GM18868 (cell line): ENCODE data around the gene FGF5.

Experiments used
- ATAC-seq: cut with Tn5 transposase; IDR thresholded peaks from one replicate; pipeline ENCODE4 v1.9.1; 2021; ENCODE audit warnings: mild to moderate bottlenecking, moderate library complexity; ENCODE audit not compliant: unreplicated experiment

FGF5 gene

DNA sequence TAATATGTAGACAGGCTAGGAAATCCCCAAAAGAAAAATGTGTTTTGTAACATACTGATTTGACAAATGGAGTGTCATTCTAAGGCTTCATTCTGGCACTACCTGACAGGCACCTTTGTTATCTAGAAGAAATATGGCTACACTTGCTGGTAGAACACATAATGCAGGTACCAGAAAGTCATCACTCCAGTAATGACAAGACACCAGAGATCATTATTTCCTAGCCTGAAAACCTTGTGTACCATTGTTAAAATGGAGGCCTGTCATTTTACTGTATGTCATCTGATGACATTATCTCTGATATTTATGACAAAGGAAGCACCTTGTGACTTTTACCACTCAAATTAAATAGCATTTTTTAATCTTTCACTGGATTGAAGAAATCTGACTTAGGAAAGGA lies 13.5 kb upstream of the FGF5 start:
- no peak for ATAC-seq

DNA sequence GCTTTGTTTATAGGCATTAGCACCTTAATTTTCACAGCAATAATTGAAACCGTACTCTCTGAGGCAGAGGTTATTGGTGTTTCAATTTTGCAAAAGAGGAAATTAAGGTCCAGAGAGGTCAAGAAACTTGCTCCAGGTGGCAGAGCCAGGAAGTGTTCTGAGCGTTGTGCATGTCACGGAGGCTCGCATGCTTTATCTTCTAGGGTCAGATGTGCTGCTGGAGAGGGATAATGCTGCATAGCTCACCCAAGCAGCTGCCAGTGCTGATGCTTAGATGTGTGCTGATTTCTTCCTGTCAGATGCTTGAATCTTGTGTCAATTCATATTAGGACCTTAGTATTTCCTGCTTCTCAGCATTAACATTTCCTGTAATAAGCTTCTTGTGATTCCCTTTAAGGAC lies 13.0 kb upstream of the FGF5 start:
- peak; percentile 63 for ATAC-seq

DNA sequence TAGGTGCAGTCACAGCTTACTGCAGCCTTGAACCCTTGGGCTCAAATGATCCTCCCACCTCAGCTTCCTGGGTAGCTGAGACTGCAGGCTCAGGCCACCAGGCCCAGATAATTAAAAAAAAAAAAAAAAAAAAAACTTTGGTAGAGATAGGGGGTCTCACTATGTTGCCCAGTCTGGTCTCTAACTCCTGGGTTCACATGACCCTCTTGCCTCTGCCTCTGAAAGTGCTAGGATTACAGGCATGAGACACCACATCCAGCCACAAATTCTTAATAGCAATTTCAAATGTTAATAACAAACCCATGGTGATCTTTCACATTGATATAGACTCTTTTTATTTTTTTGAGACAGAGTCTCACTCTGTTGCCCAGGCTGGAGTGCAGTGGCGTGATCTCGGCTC lies 12.3 kb upstream of the FGF5 start:
- no peak for ATAC-seq

DNA sequence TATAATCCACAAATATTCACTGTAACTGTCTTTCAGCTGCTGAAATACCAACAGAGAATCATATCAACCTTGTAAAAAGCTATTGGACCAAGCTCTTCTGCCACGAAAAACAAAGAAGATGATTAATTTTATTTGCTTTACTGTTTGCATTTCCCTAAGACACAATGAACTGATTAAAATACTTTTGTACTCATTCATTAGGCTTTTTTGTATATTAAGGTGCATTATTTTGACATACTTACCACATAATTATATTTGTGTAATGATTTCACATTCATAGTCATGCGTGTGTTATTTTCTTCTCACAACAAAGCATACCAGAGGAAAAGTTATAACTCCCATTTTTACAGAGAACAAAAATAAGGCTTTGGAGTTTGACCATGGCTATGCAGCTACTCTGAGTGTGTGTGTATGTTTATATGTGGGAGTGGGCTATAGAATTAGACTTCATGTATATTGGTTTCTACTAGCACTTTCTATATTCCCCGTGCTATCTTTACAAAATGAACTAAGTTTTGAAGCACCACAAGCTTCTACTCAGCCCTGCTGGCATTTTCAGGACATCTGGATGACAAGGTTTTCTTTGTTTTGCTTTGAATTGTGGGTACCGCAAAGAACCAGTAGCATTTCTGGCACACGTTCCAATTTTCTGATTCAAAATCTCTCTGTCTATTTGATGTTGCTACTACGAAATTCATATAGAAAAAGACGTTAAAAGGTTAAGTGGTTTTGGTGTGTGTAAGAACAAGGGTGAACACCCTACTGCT lies 11.0 kb upstream of the FGF5 start:
- ATAC-seq: no peak

DNA sequence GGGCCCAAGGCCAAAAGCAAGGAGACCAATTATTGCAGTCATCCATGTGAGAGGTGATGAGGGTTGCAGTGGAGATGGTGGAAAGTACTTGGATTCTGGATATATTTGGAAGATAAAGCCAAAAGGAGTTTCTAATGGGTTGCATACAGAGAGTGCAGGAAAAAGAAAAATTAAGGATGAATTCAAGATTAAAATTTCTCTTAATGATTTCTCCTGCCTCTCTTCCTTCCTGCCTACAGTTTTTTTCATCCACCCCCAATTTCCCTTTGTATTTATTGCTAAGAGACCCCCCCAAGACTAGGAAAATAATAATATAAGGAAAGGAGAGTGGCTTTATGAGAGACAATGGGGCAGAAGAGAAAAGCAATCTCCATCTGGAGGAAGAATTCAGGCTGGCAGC lies 8.6 kb upstream of the FGF5 start:
- ATAC-seq: no peak

DNA sequence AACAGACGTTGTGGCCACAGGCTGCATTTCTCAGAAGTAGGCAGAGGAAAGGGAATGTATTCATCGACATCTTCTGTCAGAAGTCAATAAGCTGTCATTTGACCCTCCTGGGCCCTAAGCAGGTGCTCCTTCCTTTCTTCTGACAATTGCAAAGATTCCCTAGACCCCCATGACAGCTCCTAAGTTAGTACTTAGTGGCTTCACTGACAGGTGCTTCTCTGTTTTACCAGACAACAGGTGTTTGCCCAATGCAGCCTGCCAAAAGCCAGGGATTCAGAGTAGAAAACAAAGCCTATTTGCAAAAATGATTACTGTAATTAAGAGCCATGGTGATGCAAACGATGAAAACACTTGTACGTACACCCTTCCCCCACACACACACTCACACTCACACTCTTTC lies 7.5 kb upstream of the FGF5 start:
- no peak for ATAC-seq

DNA sequence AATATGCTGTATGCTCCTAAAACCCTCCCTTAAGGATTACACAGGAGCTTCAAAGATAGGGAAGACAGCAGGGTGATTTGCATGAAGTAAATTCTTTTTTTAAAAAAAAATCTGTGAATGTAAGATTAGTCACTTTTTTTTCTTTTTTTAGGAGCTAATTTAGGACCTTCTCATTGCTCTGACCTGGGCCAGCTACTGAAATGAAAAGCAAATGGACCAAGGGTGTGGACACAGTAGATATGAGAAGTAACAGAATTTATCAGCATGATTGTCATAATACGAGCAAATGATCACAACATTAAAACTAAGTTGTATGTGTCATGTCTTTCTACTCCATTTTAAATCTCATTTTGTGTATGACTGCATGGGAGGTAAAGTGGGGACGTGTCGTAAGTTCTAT lies 6.6 kb upstream of the FGF5 start:
- ATAC-seq: no peak

DNA sequence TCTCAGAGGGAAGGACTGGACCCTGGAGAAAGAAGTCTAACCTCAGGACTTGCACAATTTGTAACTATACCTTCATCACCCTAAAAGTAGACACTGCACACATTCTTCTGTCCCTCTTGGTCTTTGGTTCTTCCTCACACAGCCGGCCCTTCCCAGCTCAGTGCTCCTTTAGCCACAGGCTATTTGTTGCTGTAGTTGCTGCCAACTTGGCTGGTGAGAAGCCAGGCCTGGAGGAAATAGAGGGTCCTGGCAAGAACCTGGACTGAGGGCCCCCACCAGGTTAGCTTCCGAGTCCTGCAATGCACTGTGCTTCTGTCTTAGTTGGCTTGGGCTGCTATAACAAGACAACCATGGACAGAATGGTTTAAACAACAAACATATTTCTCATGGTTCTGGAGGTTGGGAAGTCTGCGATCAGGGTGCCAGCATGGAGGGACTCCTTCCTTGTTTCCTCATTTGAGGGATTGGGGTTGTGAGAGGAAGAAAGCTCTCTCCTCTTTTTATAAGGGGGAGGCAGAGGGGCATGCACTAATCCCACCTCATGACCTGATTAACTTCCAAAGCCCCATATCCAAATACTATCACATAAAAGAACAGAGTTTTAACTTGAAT lies 4.4 kb upstream of the FGF5 start:
- no peak for ATAC-seq

DNA sequence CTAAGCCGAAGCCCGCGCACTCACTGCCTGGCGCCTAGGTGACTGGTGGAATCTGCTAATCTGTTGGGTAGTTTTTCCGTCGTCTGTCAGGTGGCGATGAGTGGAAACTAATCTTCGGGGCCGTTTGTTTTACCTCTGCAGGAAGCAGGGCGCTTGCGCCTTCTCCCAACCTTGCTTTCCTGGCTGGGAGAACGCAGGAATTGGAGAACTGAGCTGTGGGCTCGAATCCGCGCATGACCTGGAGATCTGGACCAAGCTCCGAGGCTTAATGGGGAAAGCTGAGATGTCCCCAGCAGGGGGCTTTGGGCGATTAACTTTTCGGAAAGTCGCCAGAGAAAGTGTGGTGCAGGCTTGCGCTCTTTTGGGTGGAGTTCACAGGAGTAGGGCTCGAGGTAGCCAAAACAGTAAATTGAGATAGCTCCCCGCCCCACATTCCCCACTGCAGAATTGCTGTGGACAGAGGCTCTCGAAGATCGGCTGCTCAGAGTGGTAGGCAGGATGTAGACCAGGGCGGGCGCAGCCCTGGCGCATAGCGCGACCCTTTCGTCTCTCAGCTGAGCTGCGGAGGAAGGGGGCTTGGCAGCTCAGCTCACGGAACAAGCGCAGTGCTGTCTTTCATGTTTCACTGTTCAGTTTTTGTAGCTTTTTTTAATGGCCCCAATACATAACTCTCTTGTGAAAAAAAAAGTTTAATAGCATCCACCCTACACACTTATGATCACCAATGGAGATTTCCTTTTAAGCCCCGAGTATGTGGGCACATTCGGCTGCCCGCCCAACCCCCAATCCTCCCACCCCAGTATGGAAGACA lies 2.7 kb upstream of the FGF5 start:
- ATAC-seq: no peak

DNA sequence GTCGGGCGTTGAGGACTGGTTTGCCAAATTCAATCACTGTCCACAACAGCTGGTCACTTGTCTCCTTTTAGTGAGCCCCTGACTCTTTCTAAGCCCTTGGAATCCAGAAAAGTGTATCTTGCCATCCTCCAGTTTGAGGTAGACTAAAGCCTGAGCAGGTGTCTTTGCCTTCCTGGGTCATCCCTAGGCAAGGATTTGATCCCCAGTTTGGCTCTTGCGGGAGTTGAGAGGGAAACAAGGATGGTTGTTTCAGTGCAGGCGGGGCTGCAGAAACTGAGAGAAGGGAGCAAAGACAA lies 2.2 kb upstream of the FGF5 start:
- no peak for ATAC-seq

DNA sequence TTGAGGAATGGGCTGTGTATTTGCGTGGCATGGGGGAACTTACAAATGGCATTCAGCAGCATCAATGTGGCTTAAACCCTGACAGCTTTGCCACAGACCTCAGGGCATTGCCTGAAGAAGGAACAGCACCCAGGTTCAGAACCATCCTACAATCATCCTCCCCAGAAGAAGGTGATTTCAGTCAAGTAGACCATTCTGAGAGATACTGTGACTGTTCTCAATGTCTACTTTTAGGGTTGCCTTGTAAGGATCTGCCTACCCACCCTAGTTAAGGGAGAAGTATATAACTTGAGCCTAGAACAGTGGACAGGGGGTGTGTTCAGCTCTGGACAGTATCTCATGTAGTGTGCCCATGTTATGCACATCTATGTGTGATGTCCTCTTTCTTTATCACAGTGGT lies 1.6 kb upstream of the FGF5 start:
- ATAC-seq: no peak

DNA sequence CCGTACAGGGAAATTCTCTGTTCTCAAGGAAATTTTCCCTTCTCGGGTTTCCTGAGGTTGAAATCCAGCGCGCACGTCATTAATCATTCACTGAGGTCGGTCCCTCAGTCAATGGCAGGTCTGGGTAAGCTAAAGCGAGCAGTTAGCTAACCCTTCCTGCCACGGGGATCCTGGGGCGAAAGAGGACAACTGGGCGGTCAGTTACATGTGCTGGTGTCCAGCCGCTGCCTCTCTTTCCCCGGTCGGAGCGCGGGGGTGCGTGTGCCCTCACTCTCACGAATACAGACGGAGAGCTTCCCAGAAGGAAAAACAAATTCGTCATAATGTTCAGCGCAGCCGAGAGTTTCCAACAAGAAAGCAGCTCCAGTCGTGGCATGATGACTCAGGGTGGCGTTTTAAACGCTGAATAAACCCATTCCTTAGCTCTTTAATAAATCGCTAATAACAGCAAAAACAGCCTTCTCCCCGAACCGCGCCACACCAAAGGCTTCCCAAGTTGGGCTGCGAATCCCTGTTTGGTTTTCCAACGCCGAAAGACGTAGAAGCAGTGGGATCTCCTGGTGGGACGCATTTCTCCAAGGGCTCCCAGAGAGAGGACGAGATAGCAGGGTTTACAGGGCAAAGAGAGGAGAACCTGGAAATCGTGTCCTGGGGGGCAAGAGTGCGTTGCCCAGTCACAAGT lies 752 bp upstream of the FGF5 start:
- no peak for ATAC-seq

DNA sequence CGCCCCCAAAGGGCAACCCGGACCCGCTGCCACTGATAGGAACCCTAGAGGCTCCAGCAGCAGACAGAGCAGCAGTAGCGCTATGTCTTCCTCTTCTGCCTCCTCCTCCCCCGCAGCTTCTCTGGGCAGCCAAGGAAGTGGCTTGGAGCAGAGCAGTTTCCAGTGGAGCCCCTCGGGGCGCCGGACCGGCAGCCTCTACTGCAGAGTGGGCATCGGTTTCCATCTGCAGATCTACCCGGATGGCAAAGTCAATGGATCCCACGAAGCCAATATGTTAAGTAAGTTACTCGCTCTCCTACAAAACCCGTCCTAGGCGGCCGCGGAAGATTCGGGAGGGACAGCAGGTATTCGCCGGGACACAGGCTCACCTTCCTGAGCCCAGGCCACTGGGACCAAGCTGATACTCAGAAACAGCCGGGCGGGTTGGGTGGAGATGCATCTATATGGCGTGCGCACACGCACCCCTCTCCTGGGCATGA lies 477 bp downstream of the FGF5 start:
- peak; percentile 30 for ATAC-seq

DNA sequence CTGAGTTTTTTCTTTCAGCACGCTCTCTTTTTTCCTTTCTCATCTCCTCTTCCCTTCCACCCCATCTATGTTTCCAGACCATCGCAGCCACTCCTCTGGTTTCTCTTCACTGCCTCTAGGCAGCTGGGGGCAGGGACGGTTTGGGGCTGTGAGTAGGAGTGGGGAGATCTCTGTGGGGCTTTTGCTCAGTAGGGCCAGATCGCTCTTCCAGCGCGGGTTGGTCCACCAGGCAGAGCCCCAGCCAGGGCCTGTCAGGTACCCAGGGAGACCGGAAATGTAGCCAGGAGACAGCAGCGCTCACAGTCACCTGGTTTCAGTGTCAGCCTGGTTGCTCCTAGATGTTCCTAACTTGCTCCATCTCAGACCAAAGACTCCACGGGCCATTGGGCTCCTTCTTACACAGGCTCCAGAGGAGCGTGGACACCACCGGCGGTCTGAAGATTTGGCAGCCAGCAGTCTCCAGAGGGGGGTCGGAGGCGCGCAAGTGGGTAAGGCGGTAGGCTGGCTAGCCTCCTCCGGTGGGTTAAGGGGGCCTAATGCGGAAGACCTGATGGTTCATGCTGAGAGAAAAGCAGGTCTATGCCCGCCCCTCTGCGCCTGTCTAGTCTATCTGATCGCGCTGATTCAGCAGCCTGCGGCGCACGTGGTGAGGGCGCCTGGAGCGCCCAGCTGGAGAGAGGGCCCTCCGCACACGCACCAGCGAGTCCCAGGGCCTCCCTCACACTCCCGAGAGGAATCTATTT lies 1.8 kb downstream of the FGF5 start:
- no peak for ATAC-seq

DNA sequence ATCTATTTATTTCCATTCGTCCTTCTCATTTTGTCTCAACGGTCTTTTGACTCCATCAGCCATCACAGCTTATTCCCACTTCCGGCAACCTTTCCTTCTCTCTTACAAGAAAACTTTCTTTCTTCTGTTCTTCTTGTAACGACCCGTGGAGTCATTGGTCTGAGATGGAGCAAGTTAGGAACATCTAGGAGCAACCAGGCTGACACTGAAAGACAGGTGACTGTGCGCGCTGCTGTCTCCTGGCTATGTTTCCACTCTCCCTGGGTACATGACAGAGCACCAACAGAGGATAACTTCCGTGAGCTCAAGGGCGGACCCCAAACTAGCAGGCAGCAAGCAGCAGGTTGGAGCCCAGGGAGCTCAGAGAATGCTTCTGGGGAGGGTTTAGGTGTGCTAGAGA lies 2.5 kb downstream of the FGF5 start:
- ATAC-seq: no peak

DNA sequence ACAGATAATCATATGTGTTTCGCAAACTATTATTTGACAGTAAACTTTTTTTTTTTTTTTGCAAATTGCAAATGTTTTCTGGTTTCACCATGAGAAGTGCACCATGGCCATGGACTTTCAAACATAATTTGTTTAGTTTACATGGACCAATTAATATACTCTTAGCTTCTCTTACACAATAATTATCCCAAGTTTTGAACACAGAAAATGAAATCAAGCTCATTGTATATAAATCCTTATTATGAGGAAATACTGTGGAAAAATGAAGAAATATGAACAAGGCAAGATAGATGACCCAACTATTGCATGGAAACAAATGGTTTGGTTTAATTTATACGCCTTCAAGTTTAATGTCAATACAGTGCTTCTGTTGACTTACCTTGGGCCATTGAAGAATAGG lies 3.9 kb downstream of the FGF5 start:
- ATAC-seq: no peak

DNA sequence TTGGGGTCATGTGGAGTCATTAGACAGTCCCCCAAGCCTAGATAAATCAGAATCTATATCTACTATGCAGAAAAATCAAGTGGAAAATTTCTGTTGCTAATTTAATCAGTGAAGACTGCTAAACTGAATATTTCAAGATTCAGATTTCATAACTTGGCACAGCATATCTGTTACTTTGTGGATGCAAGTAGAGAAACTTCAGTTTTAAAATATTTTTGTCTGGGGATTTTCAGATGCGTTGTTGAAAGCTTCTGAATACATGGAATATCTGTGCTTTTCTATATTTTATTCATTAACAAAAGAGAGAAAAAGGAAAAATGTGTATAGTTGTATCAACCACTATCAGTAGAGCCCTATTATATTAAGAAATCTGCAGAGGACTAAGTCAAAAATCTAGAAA lies 4.4 kb downstream of the FGF5 start:
- ATAC-seq: no peak

DNA sequence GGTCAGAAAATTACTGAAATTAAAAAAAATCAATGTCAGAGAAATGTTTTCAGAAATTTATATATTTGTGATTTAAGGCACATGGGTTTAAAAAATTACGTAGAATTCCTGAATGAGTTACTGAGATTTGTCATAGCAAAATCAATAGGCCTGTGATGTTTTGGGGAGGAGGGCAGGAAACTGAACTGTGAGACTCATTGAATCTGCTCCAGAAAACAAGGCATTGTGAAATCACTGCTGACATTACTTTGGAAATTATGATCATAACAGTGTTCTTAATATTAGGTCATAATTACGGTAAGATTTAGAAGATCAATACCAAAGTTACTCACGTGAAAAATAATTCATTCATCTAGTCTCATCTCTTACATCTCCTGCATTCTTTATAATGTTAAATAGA lies 5.3 kb downstream of the FGF5 start:
- ATAC-seq: no peak

DNA sequence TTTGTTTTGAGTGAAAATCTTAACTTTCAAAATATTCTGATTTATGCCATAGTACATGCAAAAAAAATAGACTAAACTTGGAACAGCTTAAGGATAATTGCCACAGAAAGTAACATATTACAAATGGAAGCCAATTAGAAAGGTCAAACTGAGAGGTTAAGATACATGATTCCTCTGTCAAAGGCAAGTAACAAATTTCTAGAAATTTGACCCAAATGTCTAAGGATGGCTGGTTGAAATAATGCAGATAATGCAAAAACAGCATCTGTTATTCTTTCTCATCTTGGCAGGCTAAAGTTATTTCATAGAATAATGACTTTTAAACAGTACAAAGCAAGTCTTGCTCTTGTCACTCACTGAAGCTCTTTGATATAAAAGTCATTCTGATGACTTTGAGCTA lies 10.5 kb downstream of the FGF5 start:
- ATAC-seq: no peak

DNA sequence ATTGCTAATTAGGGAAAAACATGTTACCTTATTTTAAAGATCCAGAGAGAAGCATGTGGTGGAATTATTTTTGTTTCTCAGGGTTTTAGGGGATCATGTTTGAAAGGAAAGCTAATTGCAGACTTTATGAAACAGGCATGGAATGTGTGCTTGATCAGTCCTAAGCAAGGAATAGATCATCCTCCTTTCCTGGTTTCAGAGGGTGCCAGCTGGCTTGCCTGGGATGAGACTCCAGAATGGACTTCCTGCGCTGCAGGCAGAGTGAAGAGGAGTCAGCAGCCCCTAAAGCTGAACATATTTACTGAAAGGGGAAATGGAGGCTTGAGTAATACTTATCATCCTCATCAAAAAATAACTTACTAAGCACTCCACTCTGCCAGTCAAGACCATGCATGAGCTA lies 13.3 kb downstream of the FGF5 start:
- ATAC-seq: no peak

DNA sequence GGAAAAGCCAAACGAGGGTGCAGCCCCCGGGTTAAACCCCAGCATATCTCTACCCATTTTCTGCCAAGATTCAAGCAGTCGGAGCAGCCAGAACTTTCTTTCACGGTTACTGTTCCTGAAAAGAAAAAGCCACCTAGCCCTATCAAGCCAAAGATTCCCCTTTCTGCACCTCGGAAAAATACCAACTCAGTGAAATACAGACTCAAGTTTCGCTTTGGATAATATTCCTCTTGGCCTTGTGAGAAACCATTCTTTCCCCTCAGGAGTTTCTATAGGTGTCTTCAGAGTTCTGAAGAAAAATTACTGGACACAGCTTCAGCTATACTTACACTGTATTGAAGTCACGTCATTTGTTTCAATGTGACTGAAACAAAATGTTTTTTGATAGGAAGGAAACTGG lies 20.0 kb downstream of the FGF5 start:
- no peak for ATAC-seq
